GM21381 (cell line): Measurements from ENCODE around the gene C19orf33.

Experiments
- ATAC-seq: cut with Tn5 transposase; IDR thresholded peaks from one replicate; pipeline ENCODE4 v1.9.1; 2021; ENCODE audit warnings: mild to moderate bottlenecking, moderate library complexity; ENCODE audit not compliant: unreplicated experiment

Gene C19orf33

DNA sequence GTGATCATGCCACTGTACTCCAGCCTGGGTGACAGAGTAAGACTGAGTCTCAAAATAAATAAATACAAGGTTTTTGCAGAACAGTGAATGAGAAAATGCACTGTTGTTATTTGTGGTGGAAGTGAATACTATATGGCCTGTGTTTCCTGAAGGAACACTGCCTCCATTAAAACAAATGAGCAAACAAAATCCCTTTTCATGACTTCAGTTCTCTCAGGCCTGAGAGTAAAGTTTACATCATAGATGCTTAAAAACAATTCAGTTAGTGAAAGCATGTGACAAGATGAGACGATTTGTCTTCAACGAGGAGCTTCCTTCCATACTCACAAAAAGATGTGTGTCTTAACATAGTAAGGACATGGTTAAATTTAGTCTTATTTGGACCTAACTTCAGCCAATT lies 25.3 kb upstream of the C19orf33 start:
- no peak for ATAC-seq

DNA sequence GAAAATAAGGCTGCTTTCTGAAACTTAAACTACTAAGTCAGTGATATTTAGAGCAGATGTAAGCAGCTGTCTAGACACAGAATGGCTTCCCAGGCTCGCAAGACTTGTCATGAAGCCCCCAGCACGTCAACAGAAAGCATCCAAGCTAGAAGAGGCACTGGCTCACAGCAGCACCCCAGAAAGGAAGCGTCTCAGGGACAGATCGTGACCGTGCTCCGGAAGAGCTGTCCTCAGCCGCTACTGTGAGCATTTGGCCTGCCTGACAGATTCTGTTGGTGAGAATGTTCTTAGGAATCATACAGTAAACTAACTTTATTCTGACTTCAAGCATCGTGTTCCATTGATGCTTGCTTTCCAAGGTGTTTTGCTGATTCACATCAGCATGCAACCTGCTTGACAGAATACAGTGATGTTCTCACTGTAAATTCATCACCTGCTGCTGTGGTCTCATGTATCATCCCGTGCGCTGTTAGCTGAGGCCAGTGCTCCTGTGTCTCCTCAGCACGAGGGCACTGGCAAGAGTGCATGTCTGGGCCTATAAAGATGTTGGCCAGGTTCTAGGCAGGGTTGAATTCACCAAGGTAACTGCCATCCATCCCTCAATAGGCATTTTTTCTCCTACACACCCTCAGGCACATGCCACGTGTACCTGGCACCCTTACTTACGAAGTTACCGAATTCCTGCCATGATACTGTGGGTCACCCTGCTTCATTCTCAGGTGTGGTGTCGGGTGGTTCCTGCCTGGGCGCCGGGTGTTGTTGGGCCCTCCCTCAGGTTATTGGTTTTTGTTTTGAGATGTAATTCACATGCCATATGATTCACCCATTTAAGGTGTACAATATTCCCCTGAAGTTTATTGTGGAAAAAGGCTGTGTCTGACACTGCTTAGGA lies 23.8 kb upstream of the C19orf33 start:
- ATAC-seq: no peak

GRCh38 chr19:38281811-38282566 lies 22.1 kb upstream of the C19orf33 start:
- ATAC-seq: no peak

- no peak for ATAC-seq
These were observed 20.8 kb upstream of the C19orf33 start for GRCh38 chr19:38283271-38283670.

- no peak for ATAC-seq
These were observed 19.6 kb upstream of the C19orf33 start for GRCh38 chr19:38284422-38284821.

GRCh38 chr19:38285567-38285966 lies 18.5 kb upstream of the C19orf33 start:
- no peak for ATAC-seq

DNA sequence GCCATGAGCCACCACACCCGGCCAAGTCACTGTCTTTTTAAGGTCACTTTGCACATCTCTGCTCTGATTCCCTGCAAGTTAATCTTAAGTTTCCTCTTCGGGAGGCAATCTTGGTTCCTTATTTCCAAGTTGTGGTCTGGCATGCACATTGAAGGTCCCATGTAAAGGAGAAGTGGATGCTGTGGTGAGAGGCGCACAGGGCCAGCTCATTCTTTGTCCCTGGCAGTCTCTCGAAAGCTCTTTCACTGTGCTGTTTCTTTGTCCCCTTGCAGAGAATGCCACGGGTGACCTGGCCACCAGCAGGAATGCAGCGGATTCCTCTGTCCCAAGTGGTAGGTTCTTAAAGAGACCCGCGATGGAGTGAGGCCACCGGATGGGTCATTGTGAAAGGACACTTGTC lies 16.4 kb upstream of the C19orf33 start:
- ATAC-seq: no peak

GRCh38 chr19:38288123-38288855 lies 15.8 kb upstream of the C19orf33 start:
- no peak for ATAC-seq

- ATAC-seq: no peak
These were observed 14.1 kb upstream of the C19orf33 start for GRCh38 chr19:38289955-38290354.

- ATAC-seq: no peak
These were observed 13.4 kb upstream of the C19orf33 start for GRCh38 chr19:38290631-38291147.

DNA sequence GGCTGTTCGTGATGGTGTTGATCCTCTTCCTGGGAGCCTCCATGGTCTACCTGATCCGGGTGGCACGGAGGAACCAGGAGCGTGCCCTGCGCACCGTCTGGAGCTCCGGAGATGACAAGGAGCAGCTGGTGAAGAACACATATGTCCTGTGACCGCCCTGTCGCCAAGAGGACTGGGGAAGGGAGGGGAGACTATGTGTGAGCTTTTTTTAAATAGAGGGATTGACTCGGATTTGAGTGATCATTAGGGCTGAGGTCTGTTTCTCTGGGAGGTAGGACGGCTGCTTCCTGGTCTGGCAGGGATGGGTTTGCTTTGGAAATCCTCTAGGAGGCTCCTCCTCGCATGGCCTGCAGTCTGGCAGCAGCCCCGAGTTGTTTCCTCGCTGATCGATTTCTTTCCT lies 12.2 kb upstream of the C19orf33 start:
- no peak for ATAC-seq

DNA sequence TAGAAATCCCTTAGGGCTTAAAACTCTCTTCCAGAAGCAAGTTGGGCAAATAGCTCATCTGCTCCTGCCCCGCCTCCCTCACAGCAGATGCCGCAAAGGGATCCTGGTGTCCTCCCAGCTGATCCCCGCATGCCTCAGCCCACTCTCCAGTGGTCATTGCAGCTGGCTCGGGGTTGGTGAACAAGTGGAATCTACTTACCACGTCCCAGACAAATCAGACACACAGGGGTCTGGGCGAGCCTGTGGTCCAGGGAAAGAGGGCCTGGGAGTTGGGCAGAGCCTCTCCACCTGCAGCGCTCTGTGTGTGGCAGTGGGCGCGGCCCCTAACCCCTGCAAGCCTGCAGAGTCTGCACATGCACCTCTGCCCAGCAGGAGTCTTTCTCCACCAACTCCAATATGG lies 10.8 kb upstream of the C19orf33 start:
- no peak for ATAC-seq

- ATAC-seq: no peak
These were observed 10.0 kb upstream of the C19orf33 start for GRCh38 chr19:38294090-38294489.

- ATAC-seq: no peak
These were observed 5.0 kb upstream of the C19orf33 start for GRCh38 chr19:38298821-38299680.

DNA sequence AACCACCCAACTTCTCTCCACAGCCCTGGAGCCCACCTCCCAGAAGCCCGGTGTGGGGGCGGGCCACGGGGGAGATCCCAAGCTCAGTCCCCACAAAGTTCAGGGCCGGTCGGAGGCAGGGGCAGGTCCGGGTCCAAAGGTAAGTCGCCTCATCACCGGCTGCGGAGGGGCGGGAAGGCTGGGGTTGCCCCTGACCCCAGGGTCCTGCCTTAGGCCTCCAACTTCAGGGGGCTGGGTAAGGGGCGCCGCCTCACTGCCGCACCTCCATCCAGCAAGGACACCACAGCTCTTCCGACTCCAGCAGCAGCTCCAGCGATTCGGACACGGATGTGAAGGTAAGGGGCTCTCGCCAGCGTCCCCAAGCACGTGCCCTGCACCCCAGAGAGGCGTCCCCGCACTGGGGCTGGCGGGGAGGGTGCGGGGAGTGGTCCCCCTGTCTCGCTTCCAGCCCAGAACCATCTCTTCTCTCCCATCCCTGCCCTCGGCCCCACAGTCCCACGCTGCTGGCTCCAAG lies 358 bp downstream of the C19orf33 start:
- ATAC-seq: no peak

GRCh38 chr19:38304866-38305429 lies 897 bp downstream of the C19orf33 start:
- ATAC-seq: no peak

DNA sequence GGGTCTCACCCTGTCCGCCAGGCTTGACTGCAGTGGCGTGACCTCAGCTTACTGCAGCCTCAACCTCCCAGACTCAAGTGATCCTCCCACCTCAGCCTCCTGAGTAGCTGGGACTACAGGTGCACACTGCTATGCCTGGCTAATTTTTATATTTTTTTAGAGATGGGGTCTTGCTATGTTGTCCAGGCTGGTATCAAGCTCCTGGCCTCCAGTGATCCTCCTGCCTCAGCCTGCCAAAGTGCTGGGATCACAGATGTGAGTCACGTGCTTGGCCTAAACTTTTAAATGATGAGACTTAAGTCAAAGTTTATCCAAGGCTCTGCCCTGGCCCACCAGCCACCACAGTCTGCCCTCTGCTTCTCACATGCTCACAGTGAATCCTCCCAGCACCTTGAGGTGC lies 2.2 kb downstream of the C19orf33 start:
- ATAC-seq: no peak

DNA sequence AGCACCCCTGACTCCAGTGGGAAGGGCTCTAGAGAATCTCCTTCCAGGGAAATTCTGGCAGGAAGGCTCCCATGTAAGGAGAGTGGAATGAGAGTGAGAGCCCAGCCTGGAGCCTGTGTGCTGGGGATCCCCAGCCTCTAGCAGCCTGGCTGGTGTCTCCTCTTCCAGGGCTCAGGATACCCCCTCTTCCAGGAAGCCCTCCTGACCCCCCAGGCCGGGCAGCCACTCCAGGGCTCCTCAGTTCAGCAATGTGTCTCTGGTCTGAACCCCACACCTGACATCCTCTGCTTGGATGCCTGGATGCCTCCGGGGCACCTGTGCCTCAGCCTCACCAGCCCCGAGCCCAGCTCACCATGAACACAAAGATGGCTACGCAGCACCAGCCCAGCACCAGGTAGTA lies 3.0 kb downstream of the C19orf33 start:
- ATAC-seq: no peak

GRCh38 chr19:38307597-38307996 lies 3.5 kb downstream of the C19orf33 start:
- ATAC-seq: no peak
